ENCODE data around the gene TFR2.

The TFR2 gene

DNA sequence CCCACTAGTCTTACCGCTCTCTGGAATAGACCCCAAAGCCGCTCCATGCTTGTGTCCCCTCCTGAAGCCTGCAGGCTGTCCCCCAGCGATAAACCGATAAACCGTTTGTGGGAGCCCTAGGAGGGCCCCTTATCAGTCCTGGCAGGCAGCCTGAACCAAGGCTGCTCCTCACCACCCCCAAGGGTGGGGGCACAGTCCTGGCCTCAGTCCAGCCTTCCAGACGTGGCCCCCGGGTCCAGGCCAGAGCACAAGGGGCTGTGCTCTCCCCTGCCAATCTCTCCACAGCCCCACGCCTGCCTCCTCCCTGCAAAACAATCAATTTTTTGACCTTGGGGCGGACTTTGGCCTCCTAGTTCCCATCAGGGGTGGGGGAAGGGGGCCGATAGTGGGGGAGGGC, at the start of gene TFR2:
TFR2 (minus strand) TSS at position 90 of the 397 bp plus-strand sequence; CDS start at position 47, 43 bp downstream.
- no peak for DNase-seq (ENCODE audit: low read depth in 2 of 2, low spot score in 1 of 2)

DNA sequence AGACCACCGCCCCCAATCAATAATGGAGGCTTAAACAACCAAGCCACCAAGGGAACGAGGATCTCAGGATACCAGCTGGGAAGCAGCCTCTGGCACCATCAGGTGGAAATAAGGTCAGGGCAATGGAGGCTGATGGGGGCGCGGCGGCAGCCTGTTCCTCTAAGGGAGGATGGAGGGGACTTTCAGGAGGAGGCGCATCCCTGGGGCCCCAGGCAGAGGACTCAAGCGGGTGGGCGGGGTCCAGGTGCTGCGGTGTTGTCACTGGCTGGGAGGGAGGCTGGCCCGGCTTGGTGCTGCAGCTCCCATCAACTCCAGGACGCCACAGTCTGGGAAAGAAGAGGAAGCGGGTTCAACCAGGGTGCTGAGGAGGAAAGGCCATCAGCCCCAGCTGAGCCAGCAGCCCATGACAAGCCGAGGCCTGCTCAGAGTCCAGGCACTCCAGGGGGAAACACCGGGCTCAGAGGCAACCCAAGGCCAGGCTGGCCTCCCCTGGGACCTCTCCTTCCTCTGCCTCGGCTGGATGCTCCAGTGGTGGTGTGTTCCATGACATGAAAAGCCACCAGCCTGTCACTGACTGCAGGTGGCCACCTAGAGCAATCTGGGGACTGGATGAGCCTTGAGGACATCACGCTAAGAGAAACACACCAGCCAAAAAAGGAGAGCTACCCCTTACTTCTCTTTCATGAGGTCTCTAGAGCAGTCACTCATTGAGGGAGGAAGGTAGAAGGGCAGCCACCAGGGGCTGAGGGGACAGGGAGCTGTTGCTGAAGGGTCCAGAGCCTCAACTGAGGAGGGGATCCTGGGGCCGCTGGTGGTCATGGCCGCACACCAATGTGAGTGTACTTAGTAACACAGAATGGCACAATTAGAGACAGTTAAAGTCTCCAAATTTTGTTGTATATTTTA, 48.1 kb upstream of the TFR2 start:
- DNase-seq (ENCODE audit: low read depth in 2 of 2, low spot score in 1 of 2) = no peak

DNA sequence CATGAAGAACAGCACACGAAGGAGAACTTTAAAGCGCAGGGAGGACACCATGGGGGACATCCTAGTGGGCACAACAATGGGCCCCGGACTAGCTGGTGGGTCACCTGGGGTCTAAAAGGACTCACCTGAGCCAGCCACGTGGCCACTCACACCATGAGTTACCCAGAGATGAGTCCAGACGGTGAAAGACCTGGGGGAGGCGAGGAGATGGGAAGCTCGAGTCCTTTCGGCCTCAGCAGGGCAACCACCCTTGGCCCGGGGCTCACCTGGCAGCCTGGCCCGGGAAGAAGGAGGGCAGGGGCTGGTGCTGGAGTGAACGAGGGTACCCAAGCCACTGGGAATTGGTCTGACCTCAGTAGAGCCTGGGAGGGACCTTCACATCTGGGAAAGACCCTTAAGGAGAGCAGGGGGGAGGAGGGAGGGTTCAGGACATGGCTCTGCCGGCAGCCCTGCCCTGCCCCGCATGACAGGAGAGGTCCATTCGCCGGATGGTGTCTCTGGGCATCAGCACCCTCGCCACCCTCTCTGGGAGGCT, 47.0 kb upstream of the TFR2 start:
- DNase-seq (ENCODE audit: low read depth in 2 of 2, low spot score in 1 of 2) = no peak

DNA sequence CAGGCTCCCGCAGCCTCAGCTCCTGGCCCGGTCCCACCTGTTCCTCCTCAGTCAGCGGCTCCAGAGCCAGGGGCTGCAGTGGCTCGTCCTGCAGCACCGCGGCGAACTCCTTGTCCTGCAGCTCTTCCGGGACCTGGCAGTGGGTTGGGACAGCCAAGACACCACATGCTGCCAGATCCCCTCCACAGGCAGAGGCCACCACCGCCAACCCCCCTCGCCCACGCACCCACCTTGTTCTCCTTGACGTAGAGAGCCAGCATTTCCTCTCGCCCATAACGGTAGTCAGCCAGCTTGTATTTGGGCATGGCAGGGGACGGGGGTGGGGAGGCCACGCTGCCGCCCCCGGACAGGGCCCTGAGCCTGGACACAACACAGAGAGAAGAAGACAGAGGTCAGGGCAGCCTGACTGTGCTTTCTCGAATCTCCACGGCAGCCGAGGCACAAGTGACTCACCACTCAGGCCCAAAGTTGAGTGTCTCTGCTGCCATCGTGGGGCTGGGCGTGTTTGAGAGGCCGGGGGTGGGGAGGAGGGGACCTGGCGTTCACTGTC, 46.5 kb upstream of the TFR2 start:
- no peak for DNase-seq (ENCODE audit: low read depth in 2 of 2, low spot score in 1 of 2)

DNA sequence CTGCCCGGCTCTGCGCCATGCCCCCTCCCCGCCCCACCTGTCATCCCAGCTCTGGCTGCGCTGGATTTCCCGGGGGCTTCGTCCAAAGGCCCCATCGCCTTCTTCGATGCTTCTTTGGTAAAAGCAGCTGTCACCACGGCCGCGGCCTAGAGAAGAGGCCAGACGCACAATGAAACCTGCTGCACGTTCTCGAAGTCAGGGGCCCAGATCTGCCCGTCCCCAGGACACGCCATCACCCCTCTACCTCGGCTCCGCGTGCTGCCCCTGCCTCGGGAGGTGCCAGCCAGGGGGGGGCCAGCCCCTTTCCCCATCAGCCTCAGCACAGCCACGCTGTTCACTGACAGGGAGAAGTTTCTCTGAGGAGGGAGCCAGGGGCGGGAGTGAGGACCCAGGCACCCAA, 45.9 kb upstream of the TFR2 start:
- no peak for DNase-seq (ENCODE audit: low read depth in 2 of 2, low spot score in 1 of 2)

DNA sequence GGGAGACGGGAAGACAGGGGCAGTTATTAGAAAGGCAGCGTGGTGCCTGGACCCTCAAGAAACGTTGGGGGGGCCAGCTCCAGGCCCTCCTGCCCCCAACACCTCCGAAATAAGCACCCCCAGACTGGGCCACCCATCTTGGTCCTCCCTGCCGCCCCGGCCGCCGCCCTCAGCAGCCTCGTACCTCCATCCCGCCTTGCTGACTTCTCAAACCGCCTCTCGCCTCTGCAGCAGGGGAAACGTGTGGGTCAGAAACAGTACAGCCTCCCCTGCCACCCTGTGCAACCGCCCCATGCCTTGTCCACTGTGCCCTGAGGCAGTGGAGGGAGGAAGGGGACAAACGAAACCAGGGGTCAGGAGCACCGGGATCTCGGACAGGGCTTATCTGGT, 45.5 kb upstream of the TFR2 start:
- no peak for DNase-seq (ENCODE audit: low read depth in 2 of 2, low spot score in 1 of 2)

DNA sequence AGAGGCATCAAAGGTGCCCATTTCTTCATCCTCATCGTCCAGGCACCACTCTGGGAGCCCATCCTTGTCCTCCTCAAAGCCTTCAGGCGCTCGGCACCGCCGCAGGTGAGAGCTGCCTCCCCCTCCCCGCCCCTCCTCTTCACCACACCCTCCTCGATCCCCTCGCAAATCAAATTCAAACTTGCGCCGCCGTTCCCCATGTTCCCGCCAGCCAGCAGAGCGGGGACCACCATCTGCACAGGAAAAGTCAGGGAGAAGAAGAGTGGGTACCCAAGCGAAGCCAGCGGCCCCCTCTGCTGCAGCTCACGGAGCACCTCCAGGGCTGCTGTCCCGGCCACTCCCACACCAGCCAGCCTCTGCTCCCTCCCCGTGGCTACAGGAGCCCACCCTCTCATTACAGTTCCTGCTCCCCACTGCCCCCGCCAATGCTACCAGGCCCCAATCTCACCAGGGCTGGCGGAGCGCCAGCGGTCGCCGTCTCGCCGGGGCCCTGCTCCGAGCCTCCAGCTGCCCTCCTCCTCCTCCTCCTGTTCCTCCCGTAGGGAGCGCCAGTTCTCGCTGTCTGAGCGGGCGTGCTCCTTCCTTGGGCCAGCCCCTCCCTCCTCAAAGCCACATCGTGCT, 45.0 kb upstream of the TFR2 start:
- DNase-seq (ENCODE audit: low read depth in 2 of 2, low spot score in 1 of 2) = no peak

DNA sequence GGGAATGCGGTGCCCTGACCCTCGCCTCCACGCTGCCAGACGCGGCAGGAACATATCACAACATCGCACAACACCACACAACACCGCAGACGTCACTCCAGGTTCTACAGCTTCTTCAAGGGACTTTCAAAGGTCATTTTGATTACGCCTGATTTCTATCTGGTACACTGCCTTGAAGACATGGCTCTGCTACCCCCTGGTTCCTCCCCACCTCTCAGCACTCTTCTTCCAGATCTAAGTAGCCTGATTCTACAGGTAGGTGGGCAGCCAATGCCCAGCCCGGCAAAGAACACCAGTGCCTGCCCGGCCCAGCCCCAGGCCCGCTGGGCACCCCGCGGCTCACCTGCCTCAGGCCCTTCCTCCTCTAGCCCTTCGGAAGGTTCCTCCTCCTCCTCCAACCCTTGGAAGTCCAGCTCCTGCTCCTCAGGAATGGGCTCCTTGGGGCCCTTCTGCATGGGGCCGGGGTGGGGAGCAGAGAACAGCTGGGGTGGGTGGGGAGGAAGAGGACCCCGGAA, 44.3 kb upstream of the TFR2 start:
- DNase-seq (ENCODE audit: low read depth in 2 of 2, low spot score in 1 of 2) = no peak

DNA sequence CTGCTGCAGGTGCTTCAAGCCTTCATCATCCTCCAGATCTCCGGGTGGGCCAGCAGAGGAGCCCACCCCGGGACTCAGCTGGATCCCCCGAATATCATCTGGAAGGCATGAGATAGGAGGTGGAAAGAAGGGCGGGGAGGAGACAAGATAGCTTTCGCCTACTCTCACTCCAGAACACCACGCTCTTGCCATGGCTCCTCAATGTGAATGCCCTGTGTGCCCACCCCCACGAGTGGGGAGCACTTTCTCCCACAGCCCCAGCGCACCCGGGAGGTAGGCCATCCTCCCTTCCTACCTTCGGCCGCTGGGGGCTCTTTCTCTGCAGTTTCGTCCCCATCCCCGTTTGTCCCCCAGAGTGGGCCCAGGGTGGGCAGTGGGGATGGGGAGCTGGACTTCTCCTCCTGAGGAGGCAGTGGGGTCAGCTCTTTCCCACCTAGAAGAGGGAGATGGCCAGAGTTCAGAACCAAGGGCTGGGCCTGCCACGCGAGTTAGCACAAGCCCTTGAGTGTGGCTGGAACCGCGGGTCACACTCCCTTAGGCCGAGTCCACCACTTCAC, 43.8 kb upstream of the TFR2 start:
- DNase-seq (ENCODE audit: low read depth in 2 of 2, low spot score in 1 of 2) = no peak

DNA sequence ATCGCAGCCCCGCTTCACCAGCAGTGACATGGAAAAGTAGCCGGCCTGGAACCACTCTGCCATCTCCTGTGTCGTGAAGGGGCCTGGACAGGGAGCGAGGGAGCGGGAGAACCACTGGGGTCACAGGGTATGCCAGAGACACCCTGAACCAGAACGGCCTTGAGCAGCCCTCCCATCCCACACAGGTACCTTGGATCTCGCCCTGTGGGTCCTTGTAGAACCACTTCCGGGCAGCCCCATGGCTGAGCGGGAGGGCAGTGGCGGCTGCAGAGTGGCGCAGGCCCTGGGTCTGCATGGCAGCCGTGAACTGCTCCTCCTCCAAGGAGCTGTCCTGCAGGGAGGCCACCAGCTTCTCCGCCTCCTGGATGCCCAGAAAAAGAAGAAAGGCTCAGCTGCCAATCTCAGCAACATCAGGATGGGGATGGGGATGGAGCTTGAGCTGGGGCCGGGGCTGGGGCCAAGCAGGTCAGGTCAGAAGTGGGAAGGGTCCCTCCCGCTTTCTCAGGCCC, 43.2 kb upstream of the TFR2 start:
- no peak for DNase-seq (ENCODE audit: low read depth in 2 of 2, low spot score in 1 of 2)

DNA sequence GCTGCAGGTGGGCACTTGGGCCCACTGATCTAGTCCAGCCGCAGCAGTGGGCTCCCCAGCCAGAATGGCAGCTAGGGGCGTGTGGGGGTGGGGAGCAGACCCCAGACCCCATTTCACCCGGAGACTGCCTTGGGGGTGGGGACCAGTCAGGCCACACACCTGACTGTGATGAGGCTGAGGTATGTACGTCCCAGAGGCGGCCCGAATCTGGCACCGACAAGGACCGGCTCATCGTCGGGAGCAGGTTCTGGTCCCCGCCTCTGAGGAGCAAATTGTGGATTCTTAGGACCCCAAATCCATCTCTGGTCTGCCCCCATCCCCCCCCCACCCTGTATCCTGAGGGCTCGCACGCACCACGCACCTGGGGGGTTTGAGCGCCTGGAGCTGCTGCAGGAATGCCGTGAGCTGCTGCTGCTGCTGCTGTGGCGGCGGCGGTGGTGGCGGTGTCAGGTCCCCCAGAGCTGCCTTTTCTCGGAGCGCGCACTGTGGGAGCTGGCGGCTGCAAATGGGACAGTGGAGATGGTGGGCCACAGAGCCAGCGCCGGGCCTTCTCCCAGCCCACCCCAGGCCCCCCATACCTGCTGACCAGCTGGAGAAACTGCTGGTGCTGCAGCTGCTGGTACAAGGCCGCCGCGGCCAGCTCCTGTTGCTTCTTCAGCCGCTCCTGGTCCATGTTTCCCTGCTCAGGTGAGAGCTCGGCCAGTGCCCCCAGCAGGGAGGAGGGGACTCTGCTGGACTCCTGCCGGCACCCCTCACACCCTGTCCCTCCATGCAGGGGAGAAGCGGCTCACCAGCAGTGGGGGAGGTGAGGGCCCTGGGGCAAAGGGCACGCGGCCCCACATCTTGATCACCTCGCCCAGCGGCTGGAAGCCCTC, 42.5 kb upstream of the TFR2 start:
- no peak for DNase-seq (ENCODE audit: low read depth in 2 of 2, low spot score in 1 of 2)

DNA sequence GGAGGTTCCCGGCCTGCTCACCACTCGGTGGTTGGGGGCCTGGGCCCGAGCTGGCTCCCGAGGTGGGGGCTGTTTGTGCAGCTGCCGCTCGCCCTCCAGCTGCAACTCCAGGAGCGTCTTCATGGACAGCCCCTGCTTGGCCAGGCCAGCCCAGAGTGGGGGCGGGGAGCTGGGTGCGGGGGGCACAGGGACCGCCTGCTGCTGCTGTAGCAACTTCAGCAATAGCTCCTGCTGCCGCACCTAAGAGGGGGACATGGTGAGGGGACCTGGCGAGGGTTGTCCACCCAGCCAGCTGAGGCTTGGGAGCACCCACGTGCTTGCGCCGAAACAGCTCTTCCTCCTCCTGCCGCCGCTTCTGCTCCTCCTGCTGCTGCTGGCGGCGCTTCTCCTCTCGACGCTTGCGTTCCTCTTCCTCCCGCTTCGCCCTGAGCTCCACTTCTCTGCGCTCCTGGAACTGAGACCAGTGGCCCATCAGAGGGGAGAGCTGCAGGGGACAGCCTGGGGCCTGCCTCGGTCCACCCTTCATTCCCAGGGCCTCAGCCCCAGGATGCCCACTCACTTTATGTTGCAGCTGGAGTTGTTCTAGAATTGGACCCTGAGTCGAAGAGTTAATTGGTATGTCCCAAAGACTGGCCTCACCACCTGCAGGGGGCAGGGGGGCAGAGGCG, 41.8 kb upstream of the TFR2 start:
- DNase-seq (ENCODE audit: low read depth in 2 of 2, low spot score in 1 of 2) = no peak

DNA sequence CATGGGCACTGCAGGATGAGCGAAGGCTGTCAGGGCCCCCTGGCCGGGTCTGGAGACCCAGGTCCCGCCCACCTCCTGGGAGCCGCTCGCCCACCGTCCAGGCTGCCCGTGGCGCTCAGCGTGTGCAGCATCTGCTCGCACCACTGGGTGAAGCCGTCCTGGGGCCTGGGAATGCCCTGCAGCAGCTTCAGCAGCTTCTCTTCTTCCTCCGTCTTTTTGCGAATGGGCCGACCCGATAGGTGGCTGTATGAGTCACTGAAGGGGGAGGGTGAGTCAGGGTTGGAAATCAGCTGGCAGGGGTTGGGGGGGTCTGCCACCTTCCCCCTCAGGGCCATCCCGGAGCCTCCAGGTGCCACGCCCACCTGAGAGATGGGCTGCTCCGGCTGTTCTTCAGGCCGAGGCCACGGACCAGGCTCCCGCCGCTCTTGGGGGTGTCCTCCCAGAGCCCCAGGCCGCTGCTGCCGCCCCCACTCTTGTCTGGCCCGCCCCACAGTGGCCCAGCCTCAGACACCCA, 40.9 kb upstream of the TFR2 start:
- no peak for DNase-seq (ENCODE audit: low read depth in 2 of 2, low spot score in 1 of 2)

DNA sequence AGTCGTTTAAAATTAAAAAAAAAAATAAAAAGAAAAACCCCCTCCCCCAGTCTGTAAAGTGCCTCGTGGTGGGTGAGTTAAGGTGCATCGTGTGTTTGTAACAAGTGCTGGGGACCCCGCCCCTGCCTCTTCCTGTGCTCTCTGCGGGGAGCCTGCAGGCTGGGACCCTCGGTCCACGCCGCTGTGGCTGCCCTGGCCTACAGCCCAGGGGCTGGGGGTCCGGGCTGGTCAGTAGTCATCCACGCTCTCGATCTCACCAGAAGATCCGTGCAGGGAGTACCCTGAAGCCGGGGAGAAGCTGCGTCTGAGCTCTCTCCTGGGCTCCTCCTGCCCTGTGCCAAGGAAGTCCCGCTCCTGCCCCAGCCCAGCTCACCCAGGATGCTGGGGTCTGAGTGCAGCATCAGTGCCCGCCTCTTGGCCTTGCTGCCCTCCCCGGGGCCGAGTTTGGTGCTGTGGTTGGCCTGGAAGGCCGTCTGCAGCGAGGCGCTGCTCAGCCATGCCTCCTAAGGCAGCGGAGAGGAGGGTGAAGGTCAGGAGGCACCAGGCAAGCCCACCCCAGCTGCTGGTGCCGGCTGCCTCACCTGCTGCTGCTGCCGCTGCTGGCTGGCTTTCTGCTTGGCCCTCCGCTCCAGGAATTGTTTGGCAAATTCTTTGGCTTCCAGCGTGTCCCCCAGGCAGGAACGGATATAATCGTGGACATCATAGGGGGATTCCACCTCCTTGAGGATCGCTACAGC, 40.3 kb upstream of the TFR2 start:
- no peak for DNase-seq (ENCODE audit: low read depth in 2 of 2, low spot score in 1 of 2)

DNA sequence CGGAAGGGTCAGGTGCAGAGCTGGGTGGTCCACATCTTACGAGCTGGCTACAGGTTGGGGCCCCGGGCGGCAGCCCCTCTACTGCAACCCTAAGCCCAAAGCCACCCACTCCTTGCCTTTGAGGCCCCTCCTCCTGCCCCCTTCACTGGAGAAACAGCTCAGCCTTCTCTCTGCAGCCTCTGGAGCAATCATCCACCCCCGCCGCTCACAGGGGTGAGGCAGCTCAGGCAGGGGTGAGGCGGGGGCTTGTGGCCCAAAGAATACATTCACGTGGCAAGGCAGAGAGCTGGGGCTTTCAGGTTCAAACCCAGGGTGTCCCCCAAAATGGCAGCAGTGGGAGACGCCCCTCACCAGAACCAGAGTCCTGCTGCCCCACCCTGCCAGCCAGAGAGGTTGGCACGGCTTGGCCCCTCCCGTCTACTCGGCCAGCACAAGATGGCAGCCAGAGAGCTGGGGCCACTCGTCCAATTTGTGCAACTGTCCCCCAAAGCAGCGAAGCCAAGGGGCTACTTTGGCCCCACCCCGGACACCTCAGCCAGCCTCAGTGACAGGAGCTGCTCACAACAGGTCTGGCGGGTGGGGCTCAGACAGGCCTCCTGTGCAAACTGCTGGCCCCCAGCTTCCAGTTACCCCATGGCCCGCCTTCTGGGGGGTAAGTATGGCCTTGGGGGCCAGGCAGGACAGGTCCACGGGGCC, 39.4 kb upstream of the TFR2 start:
- DNase-seq (ENCODE audit: low read depth in 2 of 2, low spot score in 1 of 2) = no peak

DNA sequence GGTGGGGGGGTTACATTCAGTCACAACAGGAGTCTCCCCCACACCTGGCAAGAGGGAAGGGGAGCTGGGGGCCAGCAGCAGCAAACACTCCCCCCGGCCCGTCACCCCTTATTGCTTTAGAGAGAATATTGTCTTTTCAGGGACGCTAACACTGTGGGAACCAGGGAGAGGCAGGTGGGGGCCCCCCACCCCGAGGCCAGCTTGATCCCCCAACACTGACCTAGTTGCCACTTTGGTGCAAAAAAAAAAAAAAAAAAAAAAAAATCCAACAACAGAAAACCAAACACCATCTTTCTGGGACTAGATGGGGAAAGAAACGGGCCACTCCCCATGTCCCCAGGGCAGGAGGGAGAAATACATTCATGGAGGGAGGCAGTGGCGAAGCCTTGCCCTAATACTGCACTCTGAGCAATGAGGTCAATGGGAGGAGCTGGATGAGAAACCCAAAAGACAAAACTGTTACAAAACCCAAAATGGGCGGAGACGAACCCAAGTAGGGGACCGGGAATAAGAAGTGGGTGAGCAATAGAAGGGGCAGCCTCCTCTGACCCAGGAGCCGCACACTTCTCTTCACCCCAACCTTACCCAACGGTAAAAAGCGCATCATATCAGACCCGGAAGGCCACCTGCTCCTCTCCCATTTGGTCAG, 38.7 kb upstream of the TFR2 start:
- no peak for DNase-seq (ENCODE audit: low read depth in 2 of 2, low spot score in 1 of 2)

DNA sequence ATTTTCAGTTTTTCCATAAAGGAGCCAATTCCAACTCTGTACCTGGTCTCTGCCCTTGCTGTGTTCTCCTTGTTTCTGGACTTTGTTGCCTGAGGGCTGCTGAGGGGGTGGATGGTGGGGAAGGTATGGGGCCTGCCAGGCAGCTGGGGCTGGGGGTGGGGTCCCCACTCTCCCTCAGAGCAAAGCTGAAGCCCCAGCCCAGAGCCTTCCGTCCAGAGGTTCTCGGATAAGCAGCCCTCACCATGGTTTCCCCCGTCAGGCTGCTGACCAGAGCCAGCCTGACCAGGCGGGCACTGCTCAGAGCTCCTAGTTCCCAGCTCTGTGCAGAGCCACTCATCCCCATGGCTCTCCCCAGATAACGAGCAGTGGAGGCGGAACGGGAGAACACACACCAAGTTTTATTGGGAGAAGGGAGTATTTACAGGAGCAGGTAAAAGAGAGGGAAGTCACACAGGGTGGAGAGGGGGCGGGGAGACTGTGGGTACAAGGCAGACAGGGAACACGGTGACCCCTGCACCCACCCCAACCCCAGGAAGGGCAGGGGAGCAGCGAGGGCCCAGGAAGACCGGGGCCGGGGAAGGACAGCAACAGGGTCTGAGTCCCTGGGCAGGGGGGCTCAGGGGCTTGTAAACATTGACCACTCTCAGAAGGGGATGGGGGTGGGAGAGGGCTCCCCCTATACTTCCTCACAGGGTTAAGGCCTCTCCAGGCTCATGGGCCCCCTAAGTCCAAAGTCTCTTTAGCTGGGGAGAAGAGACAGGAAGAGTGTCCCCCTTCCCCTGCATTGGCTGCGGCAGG, 38.0 kb upstream of the TFR2 start:
- no peak for DNase-seq (ENCODE audit: low read depth in 2 of 2, low spot score in 1 of 2)
